Caco-2 (cell line): ENCODE results near the gene FAM241A. TPM values are rescaled to one million over a fixed set of nuclear protein-coding genes. Genes with fewer than 3 reads are reported as not detected.

Experiments used
- BruUV-seq: library from RNA; stranded (reverse); fragments of 400-500 nt; replicated peaks from 2 replicates; lab custom pipeline; 2021; lab: Mats Ljungman, UMichigan
- CTCF ChIA-PET: fragments of 300-600 bp; sonication (Branson Sonifier 250); formaldehyde crosslinking; loops from one replicate; lab custom pipeline; 2022; ENCODE audit warnings: antibody characterized with exemption; lab: Charles Lee
- POLR2A ChIA-PET: fragments of 300-600 bp; sonication (Branson Sonifier 250); formaldehyde crosslinking; loops from one replicate; lab custom pipeline; 2022; ENCODE audit warnings: antibody characterized with exemption; lab: Charles Lee
- DNase-seq, 2 experiments: peaks; one replicate each; pipeline versions ENCODE4 v3.0.0 to v3.0.0-alpha.2; 2020 to 2022
- H3K27me3 ChIP-seq: replicated peaks from 2 replicates; pipeline ENCODE4 v1.6.0; 2011; ENCODE audit warnings: low read length; ENCODE audit not compliant: control insufficient read depth, insufficient read depth
- H3K36me3 ChIP-seq: 2 replicates; pipeline ENCODE4 v1.5.1; 2011; ENCODE audit warnings: low read length; ENCODE audit not compliant: control insufficient read depth, insufficient read depth
- H3K4me1 ChIP-seq: fragments of 250-450 bp; sonication (Bioruptor Pico); 2 replicates; pipeline ENCODE4 v1.5.1; 2020; ENCODE audit warnings: mild to moderate bottlenecking
- H3K4me3 ChIP-seq: 2 replicates; pipeline ENCODE4 v1.5.1; 2011; ENCODE audit warnings: low read depth, mild to moderate bottlenecking, control low read depth, low read length
- H3K9me3 ChIP-seq: fragments of 250-450 bp; sonication (Bioruptor Pico); 2 replicates; pipeline ENCODE4 v1.5.1; 2020; ENCODE audit warnings: mild to moderate bottlenecking, moderate library complexity
- H3K27ac Mint-ChIP-seq: one replicate; pipeline ENCODE4 v1.8.0; 2022; ENCODE audit warnings: mixed read lengths; ENCODE audit not compliant: unreplicated experiment
- H3K27me3 Mint-ChIP-seq: one replicate; pipeline ENCODE4 v1.8.0; 2022; ENCODE audit warnings: mixed read lengths; ENCODE audit not compliant: insufficient read depth, unreplicated experiment
- H3K36me3 Mint-ChIP-seq: one replicate; pipeline ENCODE4 v1.8.0; 2022; ENCODE audit warnings: mild to moderate bottlenecking, mixed read lengths; ENCODE audit not compliant: insufficient read depth, unreplicated experiment
- H3K4me1 Mint-ChIP-seq: one replicate; pipeline ENCODE4 v1.8.0; 2022; ENCODE audit warnings: low read depth, mixed read lengths; ENCODE audit not compliant: unreplicated experiment
- H3K4me3 Mint-ChIP-seq: one replicate; pipeline ENCODE4 v1.8.0; 2022; ENCODE audit warnings: mild to moderate bottlenecking, moderate library complexity, mixed read lengths; ENCODE audit not compliant: unreplicated experiment
- H3K9me3 Mint-ChIP-seq: one replicate; pipeline ENCODE4 v1.8.0; 2022; ENCODE audit warnings: mixed read lengths; ENCODE audit not compliant: unreplicated experiment
- CTCF ChIP-seq, 2 experiments: fragments of 200-600 bp in 1 of 2; IDR thresholded peaks; 1 replicate in 1 of 2; 2 replicates in 1 of 2; pipeline versions ENCODE4 v1.5.1 to v1.8.0; 2011 to 2022; ENCODE audit warnings: antibody characterized with exemption in 1 of 2, control low read depth in 1 of 2, inconsistent platforms in 1 of 2, low read depth in 1 of 2, low read length in 1 of 2, mild to moderate bottlenecking in 1 of 2, moderate library complexity in 1 of 2; ENCODE audit not compliant: insufficient read depth in 1 of 2, severe bottlenecking in 1 of 2, unreplicated experiment in 1 of 2
- intact Hi-C: fragments of 100-400 bp; cut with micrococcal nuclease; formaldehyde crosslinking; loops from one replicate; pipeline ENCODE4 v1.10.0; 2022; ENCODE audit not compliant: unreplicated experiment
- total RNA-seq: library from RNA; stranded (reverse); gene quantifications from 2 replicates; pipeline ENCODE4 v1.2.3, GENCODE V29; 2022

The FAM241A gene
- total RNA-seq, 1 experiment from 2014 or later = 1.0 TPM

- intact Hi-C loops = no loop called here
- H3K9me3 ChIP-seq = no peaks in the 10 kb centered on the region
- Mint-ChIP-seq H3K4me1 (peaks cover 8% of the 10 kb centered on the region), H3K9me3 (no peaks in the 10 kb centered on the region), H3K27ac (no peak overlapping the region), H3K27me3 (no peaks in the 10 kb centered on the region), H3K4me3 (no peak overlapping the region), H3K36me3 (no peaks in the 10 kb centered on the region)
- H3K4me1 ChIP-seq = peaks cover 2% of the 10 kb centered on the region; the same call in 1 of the 2 replicates
- H3K4me3 ChIP-seq = no peak overlapping the region
- H3K36me3 ChIP-seq = no peaks in the 10 kb centered on the region
- ChIA-PET CTCF (no interaction called here), POLR2A (no interaction called here)
- BruUV-seq = no TSS peak
- DNase-seq = no peak
- TF ChIP-seq CTCF (IDR thresholded peaks at IDR 0.05; ENCODE audit: insufficient read depth in 1 of 2, low read depth in 1 of 2, low read length in 1 of 2, severe bottlenecking in 1 of 2, unreplicated experiment in 1 of 2) = no peak
- no peaks in the 10 kb centered on the region for H3K27me3 ChIP-seq
Measured at GRCh38 chr4:112225157-112225556, 79.9 kb downstream of the FAM241A start.

- Histone ChIP-seq H3K4me1 (peaks cover 12% of the 10 kb centered on the region; the same call in 1 of the 2 replicates), H3K27me3 (no peaks in the 10 kb centered on the region), H3K9me3 (no peaks in the 10 kb centered on the region), H3K4me3 (peak overlapping the region; percentile 96), H3K36me3 (no peaks in the 10 kb centered on the region)
- Mint-ChIP-seq H3K4me1 (peaks cover 11% of the 10 kb centered on the region), H3K9me3 (no peaks in the 10 kb centered on the region), H3K27ac (peak overlapping the region; percentile 96), H3K4me3 (peak overlapping the region; percentile 96), H3K36me3 (peaks cover 11% of the 10 kb centered on the region), H3K27me3 (no peaks in the 10 kb centered on the region)
- no peak for TF ChIP-seq CTCF (IDR thresholded peaks at IDR 0.05; ENCODE audit: insufficient read depth in 1 of 2, low read depth in 1 of 2, low read length in 1 of 2, severe bottlenecking in 1 of 2, unreplicated experiment in 1 of 2)
- TSS peak; percentile 82 for BruUV-seq
- POLR2A ChIA-PET = interaction anchor here (0.9 kb wide), 1 partner anchor 14 kb away, joined by 6 read pairs; no protein-coding TSS in a partner anchor
- CTCF ChIA-PET = interaction anchor here (1.0 kb wide), 2 partner anchors 14 to 176 kb away, joined by 3 to 4 read pairs; no protein-coding TSS in a partner anchor
- DNase-seq = peak; percentile 98 to 99
- intact Hi-C loops = loop anchor here (1.0 kb wide), 3 partner anchors 17 to 118 kb away; partner anchors contain the start of gene ALPK1
Measured at GRCh38 chr4:112230879-112231778, 85.9 kb downstream of the FAM241A start.
